SK-N-SH (cell line): ENCODE measurements around the gene RPL29. TPM values are rescaled to one million over a fixed set of nuclear protein-coding genes. Genes with fewer than 3 reads are reported as not detected.

Experiments used
- CTCF ChIA-PET: fragments of 300-600, 350-600 bp; formaldehyde crosslinking; extraction: SDS; loops from one replicate; lab custom pipeline; 2021; lab: Yijun Ruan, JAX
- POLR2A ChIA-PET: fragments of 350-600 bp; sonication (Branson Sonifier 250); formaldehyde crosslinking; extraction: SDS; loops from one replicate; lab custom pipeline; 2020; ENCODE audit warnings: antibody characterized with exemption, inconsistent platforms; lab: Yijun Ruan, JAX
- DNase-seq: peaks from one replicate; pipeline ENCODE4 v3.0.0; 2012
- H2AFZ ChIP-seq: fragments of 200-600 bp; sonication (generic); 2 replicates; pipeline ENCODE4 v1.8.1; 2016; ENCODE audit warnings: antibody characterized with exemption, mild to moderate bottlenecking, low read depth
- H3F3A ChIP-seq: fragments of 200-600 bp; sonication (generic); replicated peaks from 2 replicates; pipeline ENCODE3; 2016; ENCODE audit warnings: antibody characterized with exemption, mild to moderate bottlenecking; ENCODE audit not compliant: insufficient read depth
- H3K27ac ChIP-seq, 2 experiments: fragments of 200-500 bp in 1 of 2; fragments of 200-600 bp in 1 of 2; sonication (Bioruptor generic) in 1 of 2; sonication (generic), shearing (Covaris generic) in 1 of 2; 2 replicates each; pipeline versions ENCODE4 v1.5.1 to v1.6.1; 2014 to 2016; ENCODE audit warnings: low read depth in 2 of 2, inconsistent platforms in 1 of 2, low read length in 1 of 2, mild to moderate bottlenecking in 1 of 2, mixed read lengths in 1 of 2
- H3K27me3 ChIP-seq: fragments of 200-600 bp; sonication (generic), shearing (Covaris generic); 2 replicates; pipeline ENCODE4 v1.6.1; 2016; ENCODE audit warnings: mixed run types; ENCODE audit not compliant: insufficient read depth
- H3K36me3 ChIP-seq, 2 experiments: fragments of 200-500 bp in 1 of 2; fragments of 200-600 bp in 1 of 2; sonication (Bioruptor generic) in 1 of 2; sonication (generic) in 1 of 2; replicated peaks in 1 of 2; 2 replicates each; pipeline versions ENCODE3 to v1.5.1; 2014 to 2016; ENCODE audit warnings: low read length in 1 of 2, mild to moderate bottlenecking in 1 of 2; ENCODE audit not compliant: insufficient read depth in 2 of 2, control insufficient read depth in 1 of 2
- H3K4me1 ChIP-seq, 2 experiments: fragments of 200-500 bp in 1 of 2; fragments of 200-600 bp in 1 of 2; sonication (Bioruptor generic) in 1 of 2; sonication (generic), shearing (Covaris generic) in 1 of 2; 2 replicates each; pipeline versions ENCODE4 v1.5.1 to v1.6.1; 2014 to 2016; ENCODE audit warnings: low read depth in 1 of 2, low read length in 1 of 2, mixed run types in 1 of 2; ENCODE audit not compliant: insufficient read depth in 2 of 2, control insufficient read depth in 1 of 2
- H3K4me2 ChIP-seq: fragments of 200-600 bp; sonication (generic), shearing (Covaris generic); 2 replicates; pipeline ENCODE4 v1.6.1; 2017; ENCODE audit warnings: mixed run types
- H3K4me3 ChIP-seq, 2 experiments: fragments of 200-500 bp in 1 of 2; fragments of 200-600 bp in 1 of 2; sonication (Bioruptor generic) in 1 of 2; sonication (generic), shearing (Covaris generic) in 1 of 2; 2 replicates each; pipeline versions ENCODE4 v1.5.1 to v1.8.1; 2014 to 2016; ENCODE audit warnings: low read depth in 2 of 2, inconsistent platforms in 1 of 2, low read length in 1 of 2, mild to moderate bottlenecking in 1 of 2, mixed read lengths in 1 of 2, moderate library complexity in 1 of 2
- H3K79me2 ChIP-seq: fragments of 200-600 bp; sonication (generic); 2 replicates; pipeline ENCODE4 v1.8.1; 2017; ENCODE audit warnings: mild to moderate bottlenecking; ENCODE audit not compliant: insufficient read depth
- H3K9ac ChIP-seq: fragments of 200-600 bp; sonication (generic); 2 replicates; pipeline ENCODE4 v1.6.1; 2017; ENCODE audit warnings: mixed run types
- H3K9me2 ChIP-seq: fragments of 200-600 bp; sonication (generic); 2 replicates; pipeline ENCODE4 v1.6.1; 2017; ENCODE audit warnings: mixed run types
- H3K9me3 ChIP-seq: fragments of 200-600 bp; sonication (generic); 2 replicates; pipeline ENCODE4 v1.6.1; 2017; ENCODE audit warnings: mixed run types, mild to moderate bottlenecking, moderate library complexity
- H4K20me1 ChIP-seq: fragments of 200-600 bp; sonication (generic); 2 replicates; pipeline ENCODE4 v1.6.1; 2017; ENCODE audit warnings: mild to moderate bottlenecking, mixed run types; ENCODE audit not compliant: insufficient read depth
- CHD2 ChIP-seq: fragments of 150-350 bp; IDR thresholded peaks from 2 replicates; pipeline ENCODE4 v1.6.1; 2018; ENCODE audit warnings: low read length; ENCODE audit not compliant: partially characterized antibody
- CTCF ChIP-seq: fragments of 200-600 bp; sonication (generic); IDR thresholded peaks from 2 replicates; pipeline ENCODE4 v1.6.1; 2017; ENCODE audit warnings: antibody characterized with exemption, mild to moderate bottlenecking, moderate library complexity
- ELF1 ChIP-seq: IDR thresholded peaks from 2 replicates; pipeline ENCODE4 v1.4.0; 2012
- EP300 ChIP-seq, 2 experiments: IDR thresholded peaks; 2 replicates each; pipeline versions ENCODE4 v1.4.0 to v1.6.1; 2012; ENCODE audit warnings: borderline replicate concordance in 1 of 2, low read depth in 1 of 2, low read length in 1 of 2
- GABPA ChIP-seq: IDR thresholded peaks from 2 replicates; pipeline ENCODE4 v1.4.0; 2012; ENCODE audit warnings: low read depth, mild to moderate bottlenecking
- GATA2 ChIP-seq: sonication (generic); formaldehyde crosslinking; IDR thresholded peaks from 2 replicates; pipeline ENCODE4 v1.5.0; 2020; ENCODE audit warnings: mild to moderate bottlenecking, missing genetic modification reagents
- IRF3 ChIP-seq: fragments of 150-350 bp; IDR thresholded peaks from 2 replicates; pipeline ENCODE4 v1.6.1; 2016; ENCODE audit warnings: mild to moderate bottlenecking, low read depth, low read length
- JUND ChIP-seq: IDR thresholded peaks from 2 replicates; pipeline ENCODE4 v1.4.0; 2012
- MEF2A ChIP-seq: IDR thresholded peaks from 2 replicates; pipeline ENCODE4 v1.4.0; 2012; ENCODE audit warnings: low read depth, borderline replicate concordance
- MXI1 ChIP-seq: IDR thresholded peaks from 2 replicates; pipeline ENCODE4 v1.6.1; 2012; ENCODE audit warnings: mild to moderate bottlenecking, low read depth, low read length, improper control_type of control experiment
- NFIC ChIP-seq: IDR thresholded peaks from 2 replicates; pipeline ENCODE4 v1.4.0; 2012; ENCODE audit warnings: borderline replicate concordance
- NRF1 ChIP-seq: IDR thresholded peaks from 2 replicates; pipeline ENCODE4 v1.6.1; 2012; ENCODE audit warnings: low read depth, mild to moderate bottlenecking, low read length
- POLR2AphosphoS5 ChIP-seq: IDR thresholded peaks from 2 replicates; pipeline ENCODE4 v1.6.1; 2012; ENCODE audit warnings: low read depth, low read length
- RAD21 ChIP-seq: IDR thresholded peaks from 2 replicates; pipeline ENCODE4 v1.6.1; 2012; ENCODE audit warnings: mild to moderate bottlenecking, low read length
- RFX5 ChIP-seq: IDR thresholded peaks from 2 replicates; pipeline ENCODE4 v1.6.1; 2012; ENCODE audit warnings: mild to moderate bottlenecking, improper control_type of control experiment, low read length
- SIN3A ChIP-seq: IDR thresholded peaks from 2 replicates; pipeline ENCODE4 v1.6.1; 2012; ENCODE audit warnings: low read depth, mild to moderate bottlenecking, low read length, moderate library complexity, borderline replicate concordance
- SMC3 ChIP-seq: IDR thresholded peaks from 2 replicates; pipeline ENCODE4 v1.6.1; 2012; ENCODE audit warnings: low read depth, low read length, improper control_type of control experiment
- TAF1 ChIP-seq: IDR thresholded peaks from 2 replicates; pipeline ENCODE4 v1.6.1; 2012; ENCODE audit warnings: low read depth, mild to moderate bottlenecking, low read length, moderate library complexity, borderline replicate concordance
- TCF12 ChIP-seq: IDR thresholded peaks from 2 replicates; pipeline ENCODE4 v1.4.0; 2012
- TEAD4 ChIP-seq: IDR thresholded peaks from 2 replicates; pipeline ENCODE4 v1.4.0; 2012; ENCODE audit warnings: mild to moderate bottlenecking, borderline replicate concordance; ENCODE audit not compliant: insufficient read depth
- WGBS: methylation state at CpG from one replicate; pipeline ENCODE4 v1.1.6; 2017; ENCODE audit warnings: low lambda C conversion rate; 5-methylcytosine and 5-hydroxymethylcytosine counted together
- polyA plus RNA-seq, 3 experiments: library from polyadenylated mRNA; depleted of rRNA; stranded (reverse); fragments of >200 nt; gene quantifications; 2 replicates each; pipeline ENCODE4 v1.2.3, GENCODE V29; 2012
- TF ChIP-seq, protein P1 (sequence below): IDR thresholded peaks from 2 replicates; pipeline ENCODE4 v1.4.0; 2012; ENCODE audit warnings: low read depth, borderline replicate concordance

RPL29 gene
- polyA plus RNA-seq, 1 of the 3 experiments (the other 2 are of a cell fraction): 3,173 TPM

GRCh38 chr3:51946796-51947195 lies 48.9 kb downstream of the RPL29 start:
- H4K20me1 ChIP-seq: no peaks in the 10 kb centered on the region
- TF ChIP-seq, protein P1, sequence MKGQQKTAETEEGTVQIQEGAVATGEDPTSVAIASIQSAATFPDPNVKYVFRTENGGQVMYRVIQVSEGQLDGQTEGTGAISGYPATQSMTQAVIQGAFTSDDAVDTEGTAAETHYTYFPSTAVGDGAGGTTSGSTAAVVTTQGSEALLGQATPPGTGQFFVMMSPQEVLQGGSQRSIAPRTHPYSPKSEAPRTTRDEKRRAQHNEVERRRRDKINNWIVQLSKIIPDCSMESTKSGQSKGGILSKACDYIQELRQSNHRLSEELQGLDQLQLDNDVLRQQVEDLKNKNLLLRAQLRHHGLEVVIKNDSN: no peak
- TF ChIP-seq RAD21 (no peak), SIN3A (no peak), SMC3 (no peak), EP300 (IDR thresholded peaks at IDR 0.05; ENCODE audit: borderline replicate concordance in 1 of 2, low read depth in 1 of 2, low read length in 1 of 2) (no peak), MEF2A (no peak), GABPA (no peak), GATA2 (CRISPR knock-in tag) (no peak), JUND (no peak)
- no peaks in the 10 kb centered on the region for H3K79me2 ChIP-seq
- no peak overlapping the region for H3K9ac ChIP-seq
- 97% methylated on average over 3 of the region's 4 CpGs for whole genome bisulfite sequencing
- ChIA-PET CTCF (interaction anchor here (1.3 to 2.0 kb wide), 4 partner anchors 9 to 58 kb away, joined by 3 to 14 read pairs (median 4); partner anchors contain the start of genes ABHD14B and GPR62), POLR2A (no interaction called here)
- peaks cover 11 to 12% of the 10 kb centered on the region in 2 experiments; a peak in 3 of 4 replicates for H3K4me1 ChIP-seq
- H3K9me2 ChIP-seq: no peaks in the 10 kb centered on the region
- H3K27ac ChIP-seq: no peak overlapping the region
- peaks cover 3% of the 10 kb centered on the region for H3F3A ChIP-seq
- no peaks in the 10 kb centered on the region for H3K27me3 ChIP-seq
- DNase-seq: no peak
- no peak overlapping the region for H3K4me2 ChIP-seq
- H3K4me3 ChIP-seq: no peak overlapping the region
- no peaks in the 10 kb centered on the region for H3K9me3 ChIP-seq
- peaks cover 0 to 2% of the 10 kb centered on the region in 2 experiments for H3K36me3 ChIP-seq
- no peak overlapping the region for H2AFZ ChIP-seq

GRCh38 chr3:51945926-51946705 lies 49.6 kb downstream of the RPL29 start:
- WGBS: 90% methylated on average over 11 of the region's 14 CpGs
- H4K20me1 ChIP-seq: no peaks in the 10 kb centered on the region
- POLR2A ChIA-PET: interaction anchor here (1.4 kb wide), 1 partner anchor 28 kb away, joined by 3 read pairs; the partner anchor contains the start of gene ABHD14B
- H3K36me3 ChIP-seq: peaks cover 0 to 2% of the 10 kb centered on the region in 2 experiments
- TF ChIP-seq RFX5 (no peak), MXI1 (no peak), TAF1 (no peak), NFIC (no peak), TEAD4 (no peak), GATA2 (CRISPR knock-in tag) (no peak), MEF2A (no peak), IRF3 (no peak), TCF12 (no peak), NRF1 (no peak), CHD2 (no peak), POLR2AphosphoS5 (no peak), ELF1 (no peak), CTCF (no peak), SIN3A (no peak)
- TF ChIP-seq, all 33 proteins: peak for 0
- peaks cover 11 to 14% of the 10 kb centered on the region in 2 experiments; a peak in 3 of 4 replicates for H3K4me1 ChIP-seq
- no peaks in the 10 kb centered on the region for H3K9me2 ChIP-seq
- no peak overlapping the region for H3K9ac ChIP-seq
- H3K9me3 ChIP-seq: no peaks in the 10 kb centered on the region
- no peak overlapping the region for H3K4me2 ChIP-seq
- H3K27me3 ChIP-seq: no peaks in the 10 kb centered on the region
- H3F3A ChIP-seq: peaks cover under 1% of the 10 kb centered on the region
- H3K79me2 ChIP-seq: peaks cover 5% of the 10 kb centered on the region
- no peak overlapping the region for H2AFZ ChIP-seq
- CTCF ChIA-PET: interaction anchor here (0.6 to 5.3 kb wide), 7 partner anchors 9 to 407 kb away, joined by 3 to 80 read pairs (median 5); partner anchors contain the start of genes ABHD14A, ABHD14B and GPR62
- no peak overlapping the region for H3K27ac ChIP-seq
- H3K4me3 ChIP-seq: no peak overlapping the region
- DNase-seq: no peak
